K562 (cell line): Measurements from ENCODE around the gene TBX10.

Experiments
- CTCF ChIP-seq, 3 experiments: IDR thresholded peaks in 2 of 3; conservative IDR thresholded peaks in 1 of 3; 2 replicates each; pipeline ENCODE4 v1.5.1; 2011 to 2012; ENCODE audit warnings: low read length in 3 of 3, mild to moderate bottlenecking in 3 of 3, control low read depth in 2 of 3, improper control_type of control experiment in 1 of 3, inconsistent platforms in 1 of 3, low read depth in 1 of 3, mixed read lengths in 1 of 3, moderate library complexity in 1 of 3; ENCODE audit not compliant: insufficient read depth in 2 of 3
- POLR2AphosphoS5 ChIP-seq: IDR thresholded peaks from 2 replicates; pipeline ENCODE4 v1.6.1; 2011; ENCODE audit warnings: mild to moderate bottlenecking, low read depth, low read length, moderate library complexity; ENCODE audit not compliant: control insufficient read depth, insufficient read depth
- ZBTB43 ChIP-seq: sonication (generic); formaldehyde crosslinking; IDR thresholded peaks from 2 replicates; pipeline ENCODE4 v1.8.0; 2023; ENCODE audit warnings: mild to moderate bottlenecking, missing genetic modification reagents
- TF ChIP-seq, protein P1 (sequence below): fragments of 200-800 bp; sonication (Bioruptor generic); IDR thresholded peaks from 2 replicates; pipeline ENCODE4 v1.6.1; 2017; ENCODE audit warnings: missing genetic modification characterization, missing compliant biosample characterization
- TF ChIP-seq, protein P2 (sequence below), 2 experiments: fragments of 450-650 bp in 1 of 2; sonication (generic) in 1 of 2; formaldehyde crosslinking in 1 of 2; IDR thresholded peaks in 1 of 2; conservative IDR thresholded peaks in 1 of 2; 2 replicates each; pipeline versions ENCODE4 v1.6.1 to v1.8.1; 2016 to 2023; ENCODE audit warnings: mild to moderate bottlenecking in 2 of 2, moderate library complexity in 2 of 2, inconsistent platforms in 1 of 2, missing genetic modification reagents in 1 of 2
- TF ChIP-seq, protein P3 (sequence below): fragments of 450-650 bp; formaldehyde crosslinking; IDR thresholded peaks from 2 replicates; pipeline ENCODE4 v1.4.0; 2022; ENCODE audit warnings: missing genetic modification characterization
- TF ChIP-seq, protein P4 (sequence below): sonication (generic); formaldehyde crosslinking; IDR thresholded peaks from 2 replicates; pipeline ENCODE4 v1.8.1; 2023; ENCODE audit warnings: mild to moderate bottlenecking, missing genetic modification reagents
- TF ChIP-seq, protein P5 (sequence below): fragments of 450-650 bp; IDR thresholded peaks from 2 replicates; pipeline ENCODE4 v1.6.1; 2017; ENCODE audit warnings: antibody characterized with exemption

DNA sequence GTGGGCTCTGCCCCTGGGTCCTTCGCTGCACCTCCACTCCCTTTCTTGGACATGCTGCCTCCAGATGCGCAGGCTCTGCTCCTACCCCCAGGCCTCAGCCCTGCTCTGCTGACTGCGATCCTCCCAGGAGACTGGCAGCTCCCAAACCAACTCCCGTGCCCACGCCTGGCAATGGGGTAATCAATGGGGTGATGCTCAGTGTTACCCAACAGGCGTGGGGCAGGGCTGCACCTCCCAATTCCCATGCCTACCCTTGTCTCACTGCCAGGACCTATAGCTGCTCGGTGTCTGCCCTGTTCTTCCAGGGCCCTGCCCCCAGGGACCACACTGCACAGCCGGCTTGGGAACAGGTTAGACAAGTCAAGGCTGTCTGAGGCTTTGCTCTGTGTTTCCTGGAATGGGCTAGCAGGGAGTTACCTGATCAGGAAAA is 34.9 kb upstream of the TBX10 start, which contains the start of gene ALDH3B2:
- TF ChIP-seq ZBTB43 (no peak), CTCF (IDR thresholded peaks at IDR 0.05 in 2 of 3, conservative IDR thresholded peaks at IDR 0.05 in 1 of 3; ENCODE audit: insufficient read depth in 2 of 3, low read depth in 1 of 3, low read length in 3 of 3) (no peak), POLR2AphosphoS5 (no peak)
- TF ChIP-seq, protein P1, sequence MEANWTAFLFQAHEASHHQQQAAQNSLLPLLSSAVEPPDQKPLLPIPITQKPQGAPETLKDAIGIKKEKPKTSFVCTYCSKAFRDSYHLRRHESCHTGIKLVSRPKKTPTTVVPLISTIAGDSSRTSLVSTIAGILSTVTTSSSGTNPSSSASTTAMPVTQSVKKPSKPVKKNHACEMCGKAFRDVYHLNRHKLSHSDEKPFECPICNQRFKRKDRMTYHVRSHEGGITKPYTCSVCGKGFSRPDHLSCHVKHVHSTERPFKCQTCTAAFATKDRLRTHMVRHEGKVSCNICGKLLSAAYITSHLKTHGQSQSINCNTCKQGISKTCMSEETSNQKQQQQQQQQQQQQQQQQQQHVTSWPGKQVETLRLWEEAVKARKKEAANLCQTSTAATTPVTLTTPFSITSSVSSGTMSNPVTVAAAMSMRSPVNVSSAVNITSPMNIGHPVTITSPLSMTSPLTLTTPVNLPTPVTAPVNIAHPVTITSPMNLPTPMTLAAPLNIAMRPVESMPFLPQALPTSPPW (CRISPR knock-in tag) = no peak
- TF ChIP-seq, protein P2, sequence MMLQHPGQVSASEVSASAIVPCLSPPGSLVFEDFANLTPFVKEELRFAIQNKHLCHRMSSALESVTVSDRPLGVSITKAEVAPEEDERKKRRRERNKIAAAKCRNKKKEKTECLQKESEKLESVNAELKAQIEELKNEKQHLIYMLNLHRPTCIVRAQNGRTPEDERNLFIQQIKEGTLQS (IDR thresholded peaks at IDR 0.05) = no peak
- TF ChIP-seq, protein P2 (CRISPR knock-in tag; conservative IDR thresholded peaks at IDR 0.05) = no peak
- TF ChIP-seq, protein P3, sequence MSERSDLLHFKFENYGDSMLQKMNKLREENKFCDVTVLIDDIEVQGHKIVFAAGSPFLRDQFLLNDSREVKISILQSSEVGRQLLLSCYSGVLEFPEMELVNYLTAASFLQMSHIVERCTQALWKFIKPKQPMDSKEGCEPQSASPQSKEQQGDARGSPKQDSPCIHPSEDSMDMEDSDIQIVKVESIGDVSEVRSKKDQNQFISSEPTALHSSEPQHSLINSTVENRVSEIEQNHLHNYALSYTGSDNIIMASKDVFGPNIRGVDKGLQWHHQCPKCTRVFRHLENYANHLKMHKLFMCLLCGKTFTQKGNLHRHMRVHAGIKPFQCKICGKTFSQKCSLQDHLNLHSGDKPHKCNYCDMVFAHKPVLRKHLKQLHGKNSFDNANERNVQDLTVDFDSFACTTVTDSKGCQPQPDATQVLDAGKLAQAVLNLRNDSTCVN (CRISPR knock-in tag) = no peak
- TF ChIP-seq, protein P4, sequence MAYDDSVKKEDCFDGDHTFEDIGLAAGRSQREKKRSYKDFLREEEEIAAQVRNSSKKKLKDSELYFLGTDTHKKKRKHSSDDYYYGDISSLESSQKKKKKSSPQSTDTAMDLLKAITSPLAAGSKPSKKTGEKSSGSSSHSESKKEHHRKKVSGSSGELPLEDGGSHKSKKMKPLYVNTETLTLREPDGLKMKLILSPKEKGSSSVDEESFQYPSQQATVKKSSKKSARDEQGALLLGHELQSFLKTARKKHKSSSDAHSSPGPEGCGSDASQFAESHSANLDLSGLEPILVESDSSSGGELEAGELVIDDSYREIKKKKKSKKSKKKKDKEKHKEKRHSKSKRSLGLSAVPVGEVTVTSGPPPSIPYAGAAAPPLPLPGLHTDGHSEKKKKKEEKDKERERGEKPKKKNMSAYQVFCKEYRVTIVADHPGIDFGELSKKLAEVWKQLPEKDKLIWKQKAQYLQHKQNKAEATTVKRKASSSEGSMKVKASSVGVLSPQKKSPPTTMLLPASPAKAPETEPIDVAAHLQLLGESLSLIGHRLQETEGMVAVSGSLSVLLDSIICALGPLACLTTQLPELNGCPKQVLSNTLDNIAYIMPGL = no peak
- TF ChIP-seq, protein P5, sequence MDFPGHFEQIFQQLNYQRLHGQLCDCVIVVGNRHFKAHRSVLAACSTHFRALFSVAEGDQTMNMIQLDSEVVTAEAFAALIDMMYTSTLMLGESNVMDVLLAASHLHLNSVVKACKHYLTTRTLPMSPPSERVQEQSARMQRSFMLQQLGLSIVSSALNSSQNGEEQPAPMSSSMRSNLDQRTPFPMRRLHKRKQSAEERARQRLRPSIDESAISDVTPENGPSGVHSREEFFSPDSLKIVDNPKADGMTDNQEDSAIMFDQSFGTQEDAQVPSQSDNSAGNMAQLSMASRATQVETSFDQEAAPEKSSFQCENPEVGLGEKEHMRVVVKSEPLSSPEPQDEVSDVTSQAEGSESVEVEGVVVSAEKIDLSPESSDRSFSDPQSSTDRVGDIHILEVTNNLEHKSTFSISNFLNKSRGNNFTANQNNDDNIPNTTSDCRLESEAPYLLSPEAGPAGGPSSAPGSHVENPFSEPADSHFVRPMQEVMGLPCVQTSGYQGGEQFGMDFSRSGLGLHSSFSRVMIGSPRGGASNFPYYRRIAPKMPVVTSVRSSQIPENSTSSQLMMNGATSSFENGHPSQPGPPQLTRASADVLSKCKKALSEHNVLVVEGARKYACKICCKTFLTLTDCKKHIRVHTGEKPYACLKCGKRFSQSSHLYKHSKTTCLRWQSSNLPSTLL = no peak
